Measurements from ENCODE around the gene VPS54. TPM values are rescaled to one million over a fixed set of nuclear protein-coding genes. Genes with fewer than 3 reads are reported as not detected.

The VPS54 gene
- total and polyA plus RNA-seq, 9 of the 15 experiments (the other 6 are each of a cell fraction or from before 2014, with no cell fraction given): 4.9 to 23.2 (median 13.2) TPM

DNA sequence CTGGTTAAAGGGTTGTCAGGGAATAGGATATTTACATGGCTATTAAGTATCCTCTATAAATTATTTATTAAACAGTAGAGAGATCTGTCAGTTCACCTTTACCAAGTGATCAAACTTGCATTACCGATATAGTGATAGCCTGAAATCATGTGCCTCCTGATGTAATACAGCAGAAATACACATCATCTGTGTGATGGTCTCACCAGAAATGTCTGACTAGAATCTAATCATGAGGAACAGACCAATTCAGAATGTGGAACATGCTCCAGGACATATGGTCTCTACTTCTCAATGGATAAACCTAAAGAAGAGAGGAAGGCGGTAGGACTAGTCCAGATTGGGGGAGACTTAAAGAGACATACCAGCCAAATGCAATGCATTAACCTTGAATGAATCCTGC is 6.2 kb downstream of the VPS54 start (continued):
- TF ChIP-seq, protein P1, sequence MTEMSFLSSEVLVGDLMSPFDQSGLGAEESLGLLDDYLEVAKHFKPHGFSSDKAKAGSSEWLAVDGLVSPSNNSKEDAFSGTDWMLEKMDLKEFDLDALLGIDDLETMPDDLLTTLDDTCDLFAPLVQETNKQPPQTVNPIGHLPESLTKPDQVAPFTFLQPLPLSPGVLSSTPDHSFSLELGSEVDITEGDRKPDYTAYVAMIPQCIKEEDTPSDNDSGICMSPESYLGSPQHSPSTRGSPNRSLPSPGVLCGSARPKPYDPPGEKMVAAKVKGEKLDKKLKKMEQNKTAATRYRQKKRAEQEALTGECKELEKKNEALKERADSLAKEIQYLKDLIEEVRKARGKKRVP (CRISPR knock-in tag; IDR thresholded peaks at IDR 0.05): 0 out of 2 replicates have a peak, but pooled peaks have one; percentile 68
- TF ChIP-seq TRIM24 (IDR thresholded peaks at IDR 0.05): peak; percentile 29 to 73; a peak in 2 of 4 replicates
- peak; percentile 82 for TF ChIP-seq MYC (IDR thresholded peaks at IDR 0.05; ENCODE audit: low read depth, low read length)
- no peak for TF ChIP-seq MYC (CRISPR knock-in tag; IDR thresholded peaks at IDR 0.05; ENCODE audit: borderline replicate concordance, low read depth)
- TF ChIP-seq, protein P2, sequence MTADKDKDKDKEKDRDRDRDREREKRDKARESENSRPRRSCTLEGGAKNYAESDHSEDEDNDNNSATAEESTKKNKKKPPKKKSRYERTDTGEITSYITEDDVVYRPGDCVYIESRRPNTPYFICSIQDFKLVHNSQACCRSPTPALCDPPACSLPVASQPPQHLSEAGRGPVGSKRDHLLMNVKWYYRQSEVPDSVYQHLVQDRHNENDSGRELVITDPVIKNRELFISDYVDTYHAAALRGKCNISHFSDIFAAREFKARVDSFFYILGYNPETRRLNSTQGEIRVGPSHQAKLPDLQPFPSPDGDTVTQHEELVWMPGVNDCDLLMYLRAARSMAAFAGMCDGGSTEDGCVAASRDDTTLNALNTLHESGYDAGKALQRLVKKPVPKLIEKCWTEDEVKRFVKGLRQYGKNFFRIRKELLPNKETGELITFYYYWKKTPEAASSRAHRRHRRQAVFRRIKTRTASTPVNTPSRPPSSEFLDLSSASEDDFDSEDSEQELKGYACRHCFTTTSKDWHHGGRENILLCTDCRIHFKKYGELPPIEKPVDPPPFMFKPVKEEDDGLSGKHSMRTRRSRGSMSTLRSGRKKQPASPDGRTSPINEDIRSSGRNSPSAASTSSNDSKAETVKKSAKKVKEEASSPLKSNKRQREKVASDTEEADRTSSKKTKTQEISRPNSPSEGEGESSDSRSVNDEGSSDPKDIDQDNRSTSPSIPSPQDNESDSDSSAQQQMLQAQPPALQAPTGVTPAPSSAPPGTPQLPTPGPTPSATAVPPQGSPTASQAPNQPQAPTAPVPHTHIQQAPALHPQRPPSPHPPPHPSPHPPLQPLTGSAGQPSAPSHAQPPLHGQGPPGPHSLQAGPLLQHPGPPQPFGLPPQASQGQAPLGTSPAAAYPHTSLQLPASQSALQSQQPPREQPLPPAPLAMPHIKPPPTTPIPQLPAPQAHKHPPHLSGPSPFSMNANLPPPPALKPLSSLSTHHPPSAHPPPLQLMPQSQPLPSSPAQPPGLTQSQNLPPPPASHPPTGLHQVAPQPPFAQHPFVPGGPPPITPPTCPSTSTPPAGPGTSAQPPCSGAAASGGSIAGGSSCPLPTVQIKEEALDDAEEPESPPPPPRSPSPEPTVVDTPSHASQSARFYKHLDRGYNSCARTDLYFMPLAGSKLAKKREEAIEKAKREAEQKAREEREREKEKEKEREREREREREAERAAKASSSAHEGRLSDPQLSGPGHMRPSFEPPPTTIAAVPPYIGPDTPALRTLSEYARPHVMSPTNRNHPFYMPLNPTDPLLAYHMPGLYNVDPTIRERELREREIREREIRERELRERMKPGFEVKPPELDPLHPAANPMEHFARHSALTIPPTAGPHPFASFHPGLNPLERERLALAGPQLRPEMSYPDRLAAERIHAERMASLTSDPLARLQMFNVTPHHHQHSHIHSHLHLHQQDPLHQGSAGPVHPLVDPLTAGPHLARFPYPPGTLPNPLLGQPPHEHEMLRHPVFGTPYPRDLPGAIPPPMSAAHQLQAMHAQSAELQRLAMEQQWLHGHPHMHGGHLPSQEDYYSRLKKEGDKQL (CRISPR knock-in tag; IDR thresholded peaks at IDR 0.05; ENCODE audit: borderline replicate concordance): no peak
- no peak for TF ChIP-seq ZNF444 (CRISPR knock-in tag; IDR thresholded peaks at IDR 0.05)
- no peak for TF ChIP-seq NCOA2 (IDR thresholded peaks at IDR 0.05; ENCODE audit: partially characterized antibody in 2 of 2)
- no peak for TF ChIP-seq SUPT5H (IDR thresholded peaks at IDR 0.05)
- no peak for TF ChIP-seq CC2D1A (IDR thresholded peaks at IDR 0.05)
- no peak for TF ChIP-seq ZBTB1 (CRISPR knock-in tag; IDR thresholded peaks at IDR 0.05; ENCODE audit: borderline replicate concordance, low read depth)
- no peak for TF ChIP-seq TSC22D4 (tag; IDR thresholded peaks at IDR 0.05)
- no peak for TF ChIP-seq ESRRB (CRISPR knock-in tag; IDR thresholded peaks at IDR 0.05; ENCODE audit: borderline replicate concordance)
- no peak for TF ChIP-seq DIDO1 (tag; IDR thresholded peaks at IDR 0.05; ENCODE audit: low read depth)
- no peak for TF ChIP-seq SRSF9 (IDR thresholded peaks at IDR 0.05; ENCODE audit: borderline replicate concordance, low read depth, low read length)

Measured in K562 (cell line).